Adipocyte (in vitro differentiated cells): ENCODE results near the gene WDR7.
A peak's percentile ranks its signal among the peaks of the same experiment; 100 is the strongest.
"Not testable (repeated sequence)": the region's sequence is repeated elsewhere in the genome, so short reads cannot be mapped to it uniquely, and the experiment has no call there.

Source experiments
- DNase-seq: peaks from one replicate; pipeline ENCODE4 v3.0.0-alpha.2; 2015; ENCODE audit warnings: low read depth
- H3K27me3 ChIP-seq: replicated peaks from 2 replicates; pipeline ENCODE4 v1.7.0; 2013; ENCODE audit warnings: mild to moderate bottlenecking, low read length, moderate library complexity; ENCODE audit not compliant: control insufficient read depth, insufficient read depth
- H3K36me3 ChIP-seq: 2 replicates; pipeline ENCODE4 v1.7.0; 2013; ENCODE audit warnings: low read length, mild to moderate bottlenecking, moderate library complexity; ENCODE audit not compliant: control insufficient read depth, insufficient read depth, severe bottlenecking
- H3K4me1 ChIP-seq: 2 replicates; pipeline ENCODE4 v1.7.0; 2013; ENCODE audit warnings: mild to moderate bottlenecking, low read length, moderate library complexity; ENCODE audit not compliant: control insufficient read depth, insufficient read depth
- H3K4me3 ChIP-seq: 2 replicates; pipeline ENCODE4 v1.7.0; 2013; ENCODE audit warnings: mild to moderate bottlenecking, low read length, moderate library complexity
- H3K9ac ChIP-seq: 2 replicates; pipeline ENCODE4 v1.7.0; 2013; ENCODE audit warnings: mild to moderate bottlenecking, low read length, moderate library complexity
- H3K9me3 ChIP-seq: 2 replicates; pipeline ENCODE4 v1.7.0; 2013; ENCODE audit warnings: mild to moderate bottlenecking, low read length, moderate library complexity; ENCODE audit not compliant: control insufficient read depth

The WDR7 gene

DNA sequence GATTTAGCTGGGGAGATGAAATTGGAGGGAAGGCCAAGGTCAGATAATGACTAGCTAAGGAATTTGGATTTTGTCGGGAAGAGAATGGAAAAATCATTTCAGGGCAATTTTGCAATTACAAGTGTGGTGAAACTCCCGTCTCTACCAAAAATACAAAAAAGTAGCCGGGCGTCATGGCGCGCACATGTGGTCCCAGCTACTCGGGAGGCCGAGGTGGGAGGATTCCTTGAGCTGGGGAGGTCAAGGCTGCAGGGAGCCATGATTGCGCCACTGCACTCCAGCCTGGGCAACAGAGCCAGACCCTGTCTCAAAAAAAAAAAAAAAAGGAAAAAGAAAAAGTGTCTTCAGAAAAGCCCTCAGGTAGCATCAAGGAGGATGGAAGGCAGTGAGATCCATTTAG, 11.6 kb upstream of the WDR7 start:
- no peaks in the 10 kb centered on the region for H3K27me3 ChIP-seq
- DNase-seq = no peak
- H3K36me3 ChIP-seq = peaks cover 5% of the 10 kb centered on the region
- no peaks in the 10 kb centered on the region for H3K9me3 ChIP-seq
- peak overlapping the region; percentile 84 for H3K9ac ChIP-seq
- H3K4me1 ChIP-seq = peaks cover 24% of the 10 kb centered on the region
- H3K4me3 ChIP-seq = peak overlapping the region; percentile 96

DNA sequence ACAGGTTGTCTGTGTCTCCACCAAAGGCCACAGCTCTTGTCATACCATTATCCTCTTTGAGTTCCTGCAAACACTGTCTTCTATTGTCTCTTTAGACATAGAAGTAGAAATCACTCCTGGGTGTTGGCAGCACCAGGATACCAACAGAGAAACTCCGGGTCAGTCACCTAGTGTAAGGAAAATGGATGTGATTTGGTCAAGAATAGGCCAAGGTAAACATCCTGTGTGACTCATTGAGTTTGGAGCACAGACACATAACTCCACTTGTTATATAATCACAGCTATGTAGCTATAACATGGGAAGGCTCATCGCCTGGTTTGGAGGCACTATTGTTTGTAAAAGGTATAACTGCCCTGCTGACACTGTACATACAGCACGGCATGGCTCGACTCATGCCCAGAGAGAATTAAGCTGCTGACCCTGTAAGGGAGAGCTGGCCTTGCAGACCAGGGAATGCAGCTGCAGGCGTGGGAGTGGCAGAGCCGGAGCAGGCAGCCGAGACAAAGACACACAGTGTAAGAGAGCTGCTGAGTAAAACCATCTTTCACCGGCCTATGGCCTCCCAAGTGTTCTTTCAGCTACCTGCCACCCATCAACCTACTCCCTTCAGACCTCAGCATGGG, 9.3 kb upstream of the WDR7 start:
- Histone ChIP-seq H3K4me1 (peaks cover 5% of the 10 kb centered on the region), H3K9ac (no peak overlapping the region), H3K9me3 (no peaks in the 10 kb centered on the region), H3K4me3 (no peak overlapping the region), H3K36me3 (no peaks in the 10 kb centered on the region), H3K27me3 (no peaks in the 10 kb centered on the region)
- DNase-seq = no peak

DNA sequence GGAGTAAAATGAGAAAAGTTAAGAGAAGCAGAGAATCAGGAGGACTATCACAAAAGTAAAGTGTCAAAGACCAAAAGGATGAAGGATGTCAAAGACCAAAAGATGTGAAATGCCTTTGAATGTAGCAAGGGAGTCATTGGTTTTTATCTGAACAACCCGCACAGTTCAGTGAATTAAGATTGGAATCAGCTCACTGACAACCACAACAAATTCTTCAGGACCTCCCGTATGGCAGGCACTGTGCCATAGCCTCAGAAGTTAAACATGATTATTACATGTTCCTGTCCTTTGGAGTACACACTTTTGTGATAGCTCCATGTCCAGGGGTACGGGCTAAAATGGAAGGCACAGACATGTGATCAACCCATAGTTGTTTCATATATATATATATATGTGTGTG, 7.8 kb upstream of the WDR7 start:
- Histone ChIP-seq H3K9me3 (no peaks in the 10 kb centered on the region), H3K27me3 (no peaks in the 10 kb centered on the region), H3K4me3 (no peak overlapping the region), H3K4me1 (peaks cover 5% of the 10 kb centered on the region), H3K36me3 (no peaks in the 10 kb centered on the region), H3K9ac (no peak overlapping the region)
- DNase-seq = no peak

DNA sequence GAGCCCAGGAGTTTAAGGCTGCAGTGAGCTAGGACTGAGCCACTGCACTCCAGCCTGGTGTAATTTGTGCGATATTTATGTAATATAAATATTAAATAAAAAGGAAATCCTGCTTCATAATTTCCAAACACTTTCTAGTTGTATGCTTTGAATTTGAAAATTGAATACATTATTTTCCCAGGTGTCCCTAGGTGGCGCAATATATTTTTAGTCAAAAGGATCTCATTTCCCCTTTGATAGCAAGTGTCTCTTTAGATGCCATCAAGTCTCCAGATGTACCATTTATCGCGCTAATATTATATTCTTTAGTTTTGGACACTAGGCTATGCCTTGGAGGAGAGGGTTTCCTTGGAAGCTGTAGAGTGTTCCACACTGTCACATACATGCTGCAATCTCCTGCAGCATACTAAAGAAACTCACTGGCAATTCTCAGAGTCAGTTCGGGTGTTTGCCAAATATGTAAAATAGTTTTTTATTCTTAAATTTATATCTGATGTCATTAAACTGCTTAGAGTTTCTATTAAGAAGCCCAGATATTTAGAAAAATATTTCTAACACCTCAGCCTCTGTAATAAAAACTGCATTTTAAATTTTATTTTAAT, 5.6 kb upstream of the WDR7 start:
- no peaks in the 10 kb centered on the region for H3K4me1 ChIP-seq
- H3K9me3 ChIP-seq = no peaks in the 10 kb centered on the region
- no peak overlapping the region for H3K9ac ChIP-seq
- no peaks in the 10 kb centered on the region for H3K36me3 ChIP-seq
- DNase-seq = peak; percentile 53
- H3K4me3 ChIP-seq = no peak overlapping the region
- no peaks in the 10 kb centered on the region for H3K27me3 ChIP-seq

DNA sequence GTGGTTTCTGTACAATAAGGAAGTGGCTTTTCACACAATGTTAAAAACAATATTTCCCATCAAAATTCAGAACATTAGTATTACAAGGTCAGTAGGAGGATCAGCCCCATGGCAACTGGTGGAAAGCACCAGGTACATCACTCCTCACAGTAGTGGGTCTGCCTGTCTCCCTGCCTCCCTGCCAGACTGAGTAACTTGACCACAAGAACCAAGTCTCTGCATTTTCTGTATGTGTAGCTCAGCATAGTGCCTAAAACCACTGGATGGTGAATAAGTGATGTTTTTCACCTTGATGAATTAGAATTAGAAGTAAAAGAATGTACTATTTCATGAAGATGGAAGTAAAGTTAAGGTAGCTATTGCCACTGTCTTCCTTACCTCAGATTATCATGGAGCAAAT, 4.1 kb upstream of the WDR7 start:
- Histone ChIP-seq H3K9me3 (no peaks in the 10 kb centered on the region), H3K36me3 (no peaks in the 10 kb centered on the region), H3K9ac (no peak overlapping the region), H3K4me1 (peaks cover 3% of the 10 kb centered on the region), H3K27me3 (no peaks in the 10 kb centered on the region), H3K4me3 (no peak overlapping the region)
- no peak for DNase-seq

DNA sequence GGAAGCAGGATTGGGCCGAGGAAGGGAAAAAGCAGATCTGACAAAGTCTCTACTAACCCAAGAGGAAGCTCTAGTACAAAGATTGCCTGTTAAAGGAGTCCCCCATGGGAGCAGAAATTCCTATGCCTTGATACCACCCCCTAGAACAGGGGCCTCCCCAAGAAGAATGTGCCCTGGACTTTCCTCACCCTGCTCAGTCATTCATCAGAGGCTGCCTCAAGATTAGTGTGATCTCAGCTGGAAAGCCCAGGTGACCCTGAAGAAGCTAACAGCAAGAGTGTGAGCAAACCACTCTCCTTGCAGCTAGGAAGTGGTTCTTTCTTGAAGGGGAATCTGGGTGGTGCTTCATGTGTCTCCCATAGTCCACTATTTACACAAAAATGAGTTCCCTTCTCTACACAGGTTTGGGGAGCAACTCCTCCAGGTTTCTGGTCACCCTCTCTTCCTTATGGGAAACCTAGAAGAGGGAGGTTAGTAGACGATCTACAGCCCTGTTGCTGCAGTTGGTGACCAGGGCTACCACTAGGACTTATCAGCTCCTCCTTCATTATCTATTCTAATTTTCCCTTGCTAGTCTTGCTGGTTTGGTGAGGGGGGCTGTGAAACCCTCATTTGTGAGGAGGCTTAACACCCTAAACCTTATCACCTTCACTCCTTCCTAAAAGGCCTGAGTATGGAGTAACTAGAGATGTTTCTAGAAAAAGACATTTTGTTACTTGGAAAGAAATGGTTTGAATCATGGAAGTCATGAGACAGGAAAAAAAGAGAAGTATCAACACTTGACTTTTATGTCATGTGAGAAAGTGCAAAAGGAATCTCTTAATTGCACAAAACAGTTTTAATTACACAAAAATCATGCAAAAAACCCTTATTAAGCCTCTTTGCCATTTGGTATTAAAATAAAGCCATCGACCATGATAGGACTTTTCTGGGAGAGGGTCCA, 2.9 kb upstream of the WDR7 start:
- H3K9me3 ChIP-seq = no peaks in the 10 kb centered on the region
- H3K36me3 ChIP-seq = no peaks in the 10 kb centered on the region
- no peaks in the 10 kb centered on the region for H3K27me3 ChIP-seq
- H3K9ac ChIP-seq = no peak overlapping the region
- peaks cover 8% of the 10 kb centered on the region for H3K4me1 ChIP-seq
- no peak for DNase-seq
- no peak overlapping the region for H3K4me3 ChIP-seq

DNA sequence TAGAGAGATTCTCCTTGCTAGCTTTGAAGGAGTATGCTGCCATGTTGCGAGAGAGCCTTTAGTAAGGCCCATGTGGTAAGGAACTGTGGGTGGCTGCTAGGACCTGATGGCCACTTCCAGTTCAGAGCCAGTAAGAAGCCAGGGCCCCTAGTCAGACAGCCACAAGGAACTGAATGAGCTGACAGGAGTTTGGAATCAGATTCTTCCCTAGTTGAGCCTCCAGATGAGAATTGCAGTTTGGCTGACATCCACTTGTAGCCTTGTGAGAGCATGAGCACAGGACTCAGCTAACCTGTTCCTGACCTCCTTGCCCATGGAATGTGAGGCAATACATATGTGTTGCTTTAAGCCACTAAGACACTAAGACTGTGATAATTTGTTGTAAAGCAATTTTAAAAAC, 1.2 kb upstream of the WDR7 start:
- H3K4me3 ChIP-seq = no peak overlapping the region
- DNase-seq = no peak
- H3K9me3 ChIP-seq = no peaks in the 10 kb centered on the region

DNA sequence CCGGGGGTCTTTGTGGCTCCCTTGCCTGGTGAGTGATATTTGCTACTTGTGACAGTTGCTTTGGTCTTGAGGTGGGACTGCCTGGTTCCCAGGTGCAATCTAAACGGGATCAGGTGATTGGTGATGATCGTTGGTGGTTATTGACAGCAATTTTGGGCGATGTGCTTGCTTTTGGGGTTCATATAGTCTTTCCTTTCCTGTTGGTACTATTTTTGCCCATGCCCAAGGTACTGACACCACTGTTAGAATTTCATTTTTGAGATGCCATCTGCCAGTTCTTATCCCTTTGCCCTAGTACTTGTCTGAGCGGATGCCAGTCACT, 573 bp downstream of the WDR7 start:
- H3K4me1 ChIP-seq = peaks cover 8% of the 10 kb centered on the region
- H3K36me3 ChIP-seq = no peaks in the 10 kb centered on the region
- no peaks in the 10 kb centered on the region for H3K27me3 ChIP-seq
- H3K9ac ChIP-seq = peak overlapping the region; percentile 92
- H3K9me3 ChIP-seq = no peaks in the 10 kb centered on the region
- no peak for DNase-seq
- peak overlapping the region; percentile 96 for H3K4me3 ChIP-seq

More for the DNA sequence above, 1.2 kb upstream of the WDR7 start:
- no peaks in the 10 kb centered on the region for H3K27me3 ChIP-seq
- no peaks in the 10 kb centered on the region for H3K36me3 ChIP-seq
- no peak overlapping the region for H3K9ac ChIP-seq
- H3K4me1 ChIP-seq = peaks cover 8% of the 10 kb centered on the region

DNA sequence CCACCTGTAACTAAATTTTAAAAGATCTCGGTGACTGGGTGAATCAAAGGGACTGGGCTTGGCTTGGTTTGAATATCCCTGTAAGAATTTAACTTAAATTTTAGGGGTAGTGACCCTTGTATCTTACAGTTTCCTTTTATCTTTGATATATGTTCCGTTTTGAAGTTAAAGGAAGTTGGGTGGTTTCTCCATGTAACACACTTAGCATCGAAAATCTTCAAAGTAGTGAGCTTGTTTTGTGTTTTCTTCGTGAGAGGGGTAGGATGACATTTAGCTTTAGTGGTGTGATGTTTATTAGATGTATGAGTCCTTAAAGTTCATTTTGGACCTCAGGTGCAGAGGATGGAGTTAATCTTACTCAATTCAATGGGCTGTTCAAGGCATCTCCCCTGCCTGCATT, 1.6 kb downstream of the WDR7 start:
- DNase-seq = no peak
- no peaks in the 10 kb centered on the region for H3K9me3 ChIP-seq
- H3K27me3 ChIP-seq = no peaks in the 10 kb centered on the region
- peak overlapping the region; percentile 96 for H3K4me3 ChIP-seq
- H3K4me1 ChIP-seq = peaks cover 8% of the 10 kb centered on the region
- peak overlapping the region; percentile 92 for H3K9ac ChIP-seq
- H3K36me3 ChIP-seq = no peaks in the 10 kb centered on the region

DNA sequence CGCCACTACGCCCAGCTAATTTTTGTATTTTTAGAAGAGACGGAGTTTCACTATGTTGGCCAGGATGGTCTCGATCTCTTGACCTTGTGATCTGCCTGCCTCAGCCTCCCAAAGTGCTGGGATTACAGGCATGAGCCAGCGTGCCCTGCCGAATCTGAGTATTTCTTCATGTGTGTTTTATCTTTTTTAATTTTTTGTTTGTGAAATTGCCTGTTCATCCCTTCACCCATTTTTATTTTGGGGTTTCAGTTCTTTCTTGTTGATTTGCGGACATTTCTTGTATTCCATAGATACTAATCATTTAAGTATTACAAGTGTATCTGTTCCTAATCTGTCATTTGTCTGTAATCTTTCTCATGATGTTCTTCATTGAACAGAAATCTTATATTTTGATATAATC, 3.1 kb downstream of the WDR7 start:
- not testable (repeated sequence) for H3K4me1 ChIP-seq, H3K9me3 ChIP-seq, H3K9ac ChIP-seq, H3K36me3 ChIP-seq, H3K27me3 ChIP-seq, DNase-seq, H3K4me3 ChIP-seq

DNA sequence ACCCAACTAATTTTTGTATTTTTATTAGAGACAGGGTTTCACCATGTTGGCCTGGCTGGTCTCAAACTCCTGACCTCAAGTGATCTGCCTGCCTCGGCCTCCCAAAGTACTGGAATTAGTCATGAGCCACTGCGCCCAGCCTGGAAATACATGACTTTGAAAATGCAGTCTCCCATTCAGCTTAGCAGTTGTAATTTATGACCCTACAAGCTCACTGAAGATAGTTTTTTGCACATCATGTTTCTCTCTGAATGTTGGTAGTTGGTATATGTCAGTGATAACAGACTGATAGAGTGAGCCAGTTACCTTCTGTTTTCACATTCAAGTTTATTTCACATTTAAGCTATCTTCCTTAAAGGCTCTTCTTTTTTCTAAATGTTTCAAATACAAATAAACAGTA, 7.1 kb downstream of the WDR7 start:
- no peaks in the 10 kb centered on the region for H3K4me1 ChIP-seq
- no peaks in the 10 kb centered on the region for H3K9me3 ChIP-seq
- no peaks in the 10 kb centered on the region for H3K36me3 ChIP-seq
- no peak overlapping the region for H3K9ac ChIP-seq
- H3K27me3 ChIP-seq = no peaks in the 10 kb centered on the region
- H3K4me3 ChIP-seq = no peak overlapping the region
- no peak for DNase-seq
